ENCODE measurements around the gene SLC25A26.
"Not testable (repeated sequence)": the region's sequence is repeated elsewhere in the genome, so short reads cannot be mapped to it uniquely, and the experiment has no call there.

SLC25A26 gene

GRCh38 chr3:66269411-66269810 is 48.6 kb downstream of the SLC25A26 start:
- Histone ChIP-seq H3K27ac (ENCODE audit: low read length) (no peak overlapping the region), H3K4me3 (ENCODE audit: low read depth in 1 of 2, low read length in 2 of 2) (no peak overlapping the region), H3K9me3 (ENCODE audit: control insufficient read depth in 1 of 2, low read length in 2 of 2) (no peaks in the 10 kb centered on the region), H3K4me1 (ENCODE audit: control insufficient read depth in 1 of 2, insufficient read depth in 2 of 2, low read length in 2 of 2) (no peaks in the 10 kb centered on the region), H3K36me3 (ENCODE audit: control insufficient read depth in 1 of 2, insufficient read depth in 2 of 2, low read length in 2 of 2) (peaks cover 1 to 4% of the 10 kb centered on the region in 2 donors), H3K27me3 (ENCODE audit: low read depth, low read length) (no peaks in the 10 kb centered on the region)

GRCh38 chr3:66270288-66270687 is 49.5 kb downstream of the SLC25A26 start:
- H3K27me3 ChIP-seq (ENCODE audit: low read depth, low read length) = no peaks in the 10 kb centered on the region
- H3K4me1 ChIP-seq (ENCODE audit: control insufficient read depth in 1 of 2, insufficient read depth in 2 of 2, low read length in 2 of 2) = no peaks in the 10 kb centered on the region
- H3K9me3 ChIP-seq (ENCODE audit: control insufficient read depth in 1 of 2, low read length in 2 of 2) = no peaks in the 10 kb centered on the region
- no peak overlapping the region for H3K4me3 ChIP-seq (ENCODE audit: low read depth in 1 of 2, low read length in 2 of 2)
- no peak overlapping the region for H3K27ac ChIP-seq (ENCODE audit: low read length)
- no peaks in the 10 kb centered on the region for H3K36me3 ChIP-seq (ENCODE audit: control insufficient read depth in 1 of 2, insufficient read depth in 2 of 2, low read length in 2 of 2)

- Histone ChIP-seq H3K9me3 (ENCODE audit: control insufficient read depth in 1 of 2, low read length in 2 of 2) (no peaks in the 10 kb centered on the region), H3K4me3 (ENCODE audit: low read depth in 1 of 2, low read length in 2 of 2) (no peak overlapping the region), H3K4me1 (ENCODE audit: control insufficient read depth in 1 of 2, insufficient read depth in 2 of 2, low read length in 2 of 2) (no peaks in the 10 kb centered on the region), H3K27me3 (ENCODE audit: low read depth, low read length) (no peaks in the 10 kb centered on the region), H3K27ac (ENCODE audit: low read length) (no peak overlapping the region), H3K36me3 (ENCODE audit: control insufficient read depth in 1 of 2, insufficient read depth in 2 of 2, low read length in 2 of 2) (no peaks in the 10 kb centered on the region)
Observed at GRCh38 chr3:66270701-66271100, 49.9 kb downstream of the SLC25A26 start.

- no peaks in the 10 kb centered on the region for H3K4me1 ChIP-seq (ENCODE audit: control insufficient read depth in 1 of 2, insufficient read depth in 2 of 2, low read length in 2 of 2)
- H3K27me3 ChIP-seq (ENCODE audit: low read depth, low read length) = no peaks in the 10 kb centered on the region
- H3K36me3 ChIP-seq (ENCODE audit: control insufficient read depth in 1 of 2, insufficient read depth in 2 of 2, low read length in 2 of 2) = no peaks in the 10 kb centered on the region
- H3K27ac ChIP-seq (ENCODE audit: low read length) = no peak overlapping the region
- H3K9me3 ChIP-seq (ENCODE audit: control insufficient read depth in 1 of 2, low read length in 2 of 2) = no peaks in the 10 kb centered on the region
- no peak overlapping the region for H3K4me3 ChIP-seq (ENCODE audit: low read depth in 1 of 2, low read length in 2 of 2)
Observed at GRCh38 chr3:66271231-66271630, 50.4 kb downstream of the SLC25A26 start.

GRCh38 chr3:66272016-66272415 is 51.2 kb downstream of the SLC25A26 start:
- H3K9me3 ChIP-seq (ENCODE audit: control insufficient read depth in 1 of 2, low read length in 2 of 2) = no peaks in the 10 kb centered on the region

GRCh38 chr3:66274837-66275236 is 54.0 kb downstream of the SLC25A26 start:
- H3K36me3 ChIP-seq (ENCODE audit: control insufficient read depth in 1 of 2, insufficient read depth in 2 of 2, low read length in 2 of 2); H3K27ac ChIP-seq (ENCODE audit: low read length); H3K27me3 ChIP-seq (ENCODE audit: low read depth, low read length); H3K9me3 ChIP-seq (ENCODE audit: control insufficient read depth in 1 of 2, low read length in 2 of 2); H3K4me3 ChIP-seq (ENCODE audit: low read depth in 1 of 2, low read length in 2 of 2); H3K4me1 ChIP-seq (ENCODE audit: control insufficient read depth in 1 of 2, insufficient read depth in 2 of 2, low read length in 2 of 2): not testable (repeated sequence)

More at GRCh38 chr3:66272016-66272415, 51.2 kb downstream of the SLC25A26 start:
- no peaks in the 10 kb centered on the region for H3K27me3 ChIP-seq (ENCODE audit: low read depth, low read length)
- H3K27ac ChIP-seq (ENCODE audit: low read length) = no peak overlapping the region
- no peaks in the 10 kb centered on the region for H3K36me3 ChIP-seq (ENCODE audit: control insufficient read depth in 1 of 2, insufficient read depth in 2 of 2, low read length in 2 of 2)
- no peak overlapping the region for H3K4me3 ChIP-seq (ENCODE audit: low read depth in 1 of 2, low read length in 2 of 2)
- H3K4me1 ChIP-seq (ENCODE audit: control insufficient read depth in 1 of 2, insufficient read depth in 2 of 2, low read length in 2 of 2) = no peaks in the 10 kb centered on the region

GRCh38 chr3:66276705-66277274 is 56.0 kb downstream of the SLC25A26 start:
- Histone ChIP-seq H3K27ac (ENCODE audit: low read length) (no peak overlapping the region), H3K4me1 (ENCODE audit: control insufficient read depth in 1 of 2, insufficient read depth in 2 of 2, low read length in 2 of 2) (no peaks in the 10 kb centered on the region), H3K4me3 (ENCODE audit: low read depth in 1 of 2, low read length in 2 of 2) (no peak overlapping the region), H3K9me3 (ENCODE audit: control insufficient read depth in 1 of 2, low read length in 2 of 2) (no peaks in the 10 kb centered on the region), H3K27me3 (ENCODE audit: low read depth, low read length) (no peaks in the 10 kb centered on the region), H3K36me3 (ENCODE audit: control insufficient read depth in 1 of 2, insufficient read depth in 2 of 2, low read length in 2 of 2) (no peaks in the 10 kb centered on the region)

- Histone ChIP-seq H3K9me3 (ENCODE audit: control insufficient read depth in 1 of 2, low read length in 2 of 2) (no peaks in the 10 kb centered on the region), H3K27me3 (ENCODE audit: low read depth, low read length) (no peaks in the 10 kb centered on the region), H3K4me1 (ENCODE audit: control insufficient read depth in 1 of 2, insufficient read depth in 2 of 2, low read length in 2 of 2) (no peaks in the 10 kb centered on the region), H3K4me3 (ENCODE audit: low read depth in 1 of 2, low read length in 2 of 2) (no peak overlapping the region), H3K27ac (ENCODE audit: low read length) (no peak overlapping the region), H3K36me3 (ENCODE audit: control insufficient read depth in 1 of 2, insufficient read depth in 2 of 2, low read length in 2 of 2) (no peaks in the 10 kb centered on the region)
Observed at GRCh38 chr3:66279168-66279567, 58.4 kb downstream of the SLC25A26 start.

GRCh38 chr3:66280304-66280703 is 59.5 kb downstream of the SLC25A26 start:
- Histone ChIP-seq H3K36me3 (ENCODE audit: control insufficient read depth in 1 of 2, insufficient read depth in 2 of 2, low read length in 2 of 2) (no peaks in the 10 kb centered on the region), H3K27ac (ENCODE audit: low read length) (no peak overlapping the region), H3K4me3 (ENCODE audit: low read depth in 1 of 2, low read length in 2 of 2) (no peak overlapping the region), H3K27me3 (ENCODE audit: low read depth, low read length) (no peaks in the 10 kb centered on the region), H3K4me1 (ENCODE audit: control insufficient read depth in 1 of 2, insufficient read depth in 2 of 2, low read length in 2 of 2) (no peaks in the 10 kb centered on the region), H3K9me3 (ENCODE audit: control insufficient read depth in 1 of 2, low read length in 2 of 2) (no peaks in the 10 kb centered on the region)

- not testable (repeated sequence) for H3K4me1 ChIP-seq (ENCODE audit: control insufficient read depth in 1 of 2, insufficient read depth in 2 of 2, low read length in 2 of 2); H3K4me3 ChIP-seq (ENCODE audit: low read depth in 1 of 2, low read length in 2 of 2); H3K27me3 ChIP-seq (ENCODE audit: low read depth, low read length); H3K9me3 ChIP-seq (ENCODE audit: control insufficient read depth in 1 of 2, low read length in 2 of 2); H3K27ac ChIP-seq (ENCODE audit: low read length); H3K36me3 ChIP-seq (ENCODE audit: control insufficient read depth in 1 of 2, insufficient read depth in 2 of 2, low read length in 2 of 2)
Observed at GRCh38 chr3:66291922-66292321, 71.1 kb downstream of the SLC25A26 start.

- H3K9me3 ChIP-seq (ENCODE audit: control insufficient read depth in 1 of 2, low read length in 2 of 2) = no peaks in the 10 kb centered on the region
- H3K36me3 ChIP-seq (ENCODE audit: control insufficient read depth in 1 of 2, insufficient read depth in 2 of 2, low read length in 2 of 2) = no peaks in the 10 kb centered on the region
- H3K27ac ChIP-seq (ENCODE audit: low read length) = no peak overlapping the region
- no peak overlapping the region for H3K4me3 ChIP-seq (ENCODE audit: low read depth in 1 of 2, low read length in 2 of 2)
- H3K27me3 ChIP-seq (ENCODE audit: low read depth, low read length) = no peaks in the 10 kb centered on the region
- peaks cover 0 to 24% of the 10 kb centered on the region in 2 donors for H3K4me1 ChIP-seq (ENCODE audit: control insufficient read depth in 1 of 2, insufficient read depth in 2 of 2, low read length in 2 of 2)
Observed at GRCh38 chr3:66297260-66297873, 76.6 kb downstream of the SLC25A26 start.

GRCh38 chr3:66297900-66298299 is 77.1 kb downstream of the SLC25A26 start:
- Histone ChIP-seq H3K9me3 (ENCODE audit: control insufficient read depth in 1 of 2, low read length in 2 of 2) (no peaks in the 10 kb centered on the region), H3K4me3 (ENCODE audit: low read depth in 1 of 2, low read length in 2 of 2) (no peak overlapping the region), H3K4me1 (ENCODE audit: control insufficient read depth in 1 of 2, insufficient read depth in 2 of 2, low read length in 2 of 2) (peaks cover 0 to 24% of the 10 kb centered on the region in 2 donors), H3K27ac (ENCODE audit: low read length) (no peak overlapping the region), H3K27me3 (ENCODE audit: low read depth, low read length) (no peaks in the 10 kb centered on the region), H3K36me3 (ENCODE audit: control insufficient read depth in 1 of 2, insufficient read depth in 2 of 2, low read length in 2 of 2) (no peaks in the 10 kb centered on the region)
